NCI-H2107 treated with DMSO at 0.1 percent for 48 hours (cell line): ENCODE data around the gene IL26.

Source experiments
- DNase-seq: peaks from one replicate; lab custom pipeline; 2025; ENCODE audit not compliant: unreplicated experiment; lab: John Stamatoyannopoulos, UW

The IL26 gene

GRCh38 chr12:68158432-68158831 lies 67.2 kb downstream of the IL26 start:
- DNase-seq: peak; percentile 25

DNA sequence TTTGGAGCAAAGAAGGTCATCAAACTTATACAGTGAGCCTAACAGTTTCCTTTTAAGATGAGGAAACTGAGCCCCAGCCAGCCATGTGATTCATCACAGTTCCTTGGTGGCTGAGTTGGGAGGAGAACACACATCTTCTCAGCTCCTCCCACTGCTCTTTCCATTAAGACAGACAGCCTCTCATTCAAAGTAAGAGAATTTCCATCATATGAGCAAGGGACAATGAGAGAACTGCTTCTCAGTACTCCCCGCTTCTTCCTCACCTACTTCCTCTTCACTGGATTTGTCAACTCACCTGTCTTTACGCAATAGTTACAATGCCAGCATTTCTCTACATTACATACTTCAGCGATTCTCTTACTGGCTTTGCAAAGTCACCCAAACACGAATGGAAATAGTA lies 68.2 kb downstream of the IL26 start:
- DNase-seq: no peak

- DNase-seq: no peak
Observed at GRCh38 chr12:68156636-68157035, 69.0 kb downstream of the IL26 start.

DNA sequence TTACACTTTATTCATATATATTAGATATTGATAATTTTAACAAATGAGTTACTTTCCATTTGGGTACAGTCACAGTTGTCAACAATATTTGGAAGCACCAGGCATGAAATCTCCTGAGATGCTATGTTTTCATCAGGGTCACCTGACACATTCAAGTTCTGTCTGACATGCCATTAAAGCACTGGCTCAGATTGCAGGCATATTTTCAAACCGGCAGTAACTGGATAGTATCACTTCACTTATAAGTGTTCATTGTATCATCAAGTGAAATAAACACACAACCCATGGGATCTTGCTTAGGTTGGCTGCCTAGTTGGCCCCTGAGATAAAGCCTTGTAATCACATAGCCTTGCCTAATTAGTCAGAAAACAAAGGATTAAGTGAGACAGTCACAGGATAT lies 70.8 kb downstream of the IL26 start:
- DNase-seq: peak; percentile 84
